HEK293 (cell line): ENCODE data around the gene PLEKHA6.

Source experiments
- CTCF ChIA-PET: fragments of 350-600 bp; formaldehyde crosslinking; extraction: SDS; loops from one replicate; lab custom pipeline; 2021; ENCODE audit warnings: antibody characterized with exemption; lab: Yijun Ruan, JAX
- POLR2A ChIA-PET: fragments of 300-600 bp; formaldehyde crosslinking; extraction: SDS; loops from one replicate; lab custom pipeline; 2020; ENCODE audit warnings: antibody characterized with exemption, inconsistent platforms; lab: Yijun Ruan, JAX
- H3K27ac ChIP-seq: fragments of 200-500 bp; sonication (Bioruptor generic); 2 replicates; pipeline ENCODE4 v1.5.1; 2014; ENCODE audit warnings: low read depth, low read length, control low read depth, inconsistent platforms; ENCODE audit errors: extremely low read depth
- H3K36me3 ChIP-seq, 2 experiments: fragments of 200-500 bp in 1 of 2; sonication (Bioruptor generic) in 1 of 2; 1 replicate in 1 of 2; 2 replicates in 1 of 2; pipeline ENCODE4 v1.5.1; 2014 to 2017; ENCODE audit warnings: inconsistent platforms in 2 of 2, low read length in 2 of 2; ENCODE audit not compliant: control insufficient read depth in 2 of 2, insufficient read depth in 1 of 2
- H3K4me1 ChIP-seq: fragments of 200-500 bp; sonication (Bioruptor generic); 2 replicates; pipeline ENCODE4 v1.5.1; 2014; ENCODE audit warnings: mild to moderate bottlenecking, low read length, inconsistent platforms; ENCODE audit not compliant: control insufficient read depth, insufficient read depth
- H3K4me3 ChIP-seq: 2 replicates; pipeline ENCODE4 v1.5.1; 2011; ENCODE audit warnings: low read depth, mild to moderate bottlenecking, control low read depth, low read length, moderate library complexity
- H3K9me3 ChIP-seq: fragments of 200-500 bp; sonication (Bioruptor generic); 2 replicates; pipeline ENCODE4 v1.5.1; 2014; ENCODE audit warnings: low read depth, low read length, inconsistent platforms; ENCODE audit not compliant: control insufficient read depth, insufficient read depth
- FEZF1 ChIP-seq: fragments of 450-650 bp; formaldehyde crosslinking; IDR thresholded peaks from 2 replicates; pipeline ENCODE4 v1.5.1; 2016; ENCODE audit warnings: missing biosample characterization, missing genetic modification characterization
- GLIS2 ChIP-seq: fragments of 450-650 bp; formaldehyde crosslinking; IDR thresholded peaks from 2 replicates; pipeline ENCODE4 v1.5.1; 2016; ENCODE audit warnings: missing biosample characterization, missing genetic modification characterization
- KLF1 ChIP-seq: fragments of 450-650 bp; formaldehyde crosslinking; IDR thresholded peaks from 2 replicates; pipeline ENCODE4 v1.5.1; 2016; ENCODE audit warnings: missing biosample characterization, missing genetic modification characterization
- KLF16 ChIP-seq: fragments of 450-650 bp; formaldehyde crosslinking; IDR thresholded peaks from 2 replicates; pipeline ENCODE4 v1.5.1; 2017; ENCODE audit warnings: missing biosample characterization, missing genetic modification characterization
- KLF8 ChIP-seq: fragments of 450-650 bp; formaldehyde crosslinking; IDR thresholded peaks from 2 replicates; pipeline ENCODE4 v1.5.1; 2016; ENCODE audit warnings: missing biosample characterization, missing genetic modification characterization
- PATZ1 ChIP-seq: fragments of 450-650 bp; formaldehyde crosslinking; IDR thresholded peaks from 2 replicates; pipeline ENCODE4 v1.5.1; 2016; ENCODE audit warnings: missing biosample characterization, missing genetic modification characterization
- PRDM1 ChIP-seq: fragments of 450-650 bp; formaldehyde crosslinking; IDR thresholded peaks from 2 replicates; pipeline ENCODE4; 2016; ENCODE audit warnings: missing biosample characterization, missing genetic modification characterization
- PRDM10 ChIP-seq: fragments of 450-650 bp; formaldehyde crosslinking; IDR thresholded peaks from 2 replicates; pipeline ENCODE4 v1.5.1; 2016; ENCODE audit warnings: missing biosample characterization, missing genetic modification characterization
- WT1 ChIP-seq: fragments of 450-650 bp; formaldehyde crosslinking; IDR thresholded peaks from 2 replicates; pipeline ENCODE4 v1.5.1; 2016; ENCODE audit warnings: missing biosample characterization, missing genetic modification characterization
- ZBTB17 ChIP-seq: fragments of 450-650 bp; formaldehyde crosslinking; IDR thresholded peaks from 2 replicates; pipeline ENCODE4 v1.5.1; 2016; ENCODE audit warnings: missing biosample characterization, missing genetic modification characterization
- ZBTB20 ChIP-seq: fragments of 450-650 bp; formaldehyde crosslinking; IDR thresholded peaks from 2 replicates; pipeline ENCODE4 v1.5.1; 2016; ENCODE audit warnings: missing biosample characterization, missing genetic modification characterization
- ZBTB26 ChIP-seq: fragments of 450-650 bp; formaldehyde crosslinking; optimal IDR thresholded peaks from 2 replicates; pipeline ENCODE3; 2016; ENCODE audit warnings: missing biosample characterization, mild to moderate bottlenecking, missing genetic modification characterization
- ZBTB7A ChIP-seq: fragments of 450-650 bp; formaldehyde crosslinking; IDR thresholded peaks from 2 replicates; pipeline ENCODE4 v1.5.1; 2016; ENCODE audit warnings: low read depth, missing biosample characterization, missing genetic modification characterization
- ZEB2 ChIP-seq: fragments of 450-650 bp; formaldehyde crosslinking; IDR thresholded peaks from 2 replicates; pipeline ENCODE4 v1.5.1; 2016; ENCODE audit warnings: missing biosample characterization, missing genetic modification characterization
- ZFP37 ChIP-seq: fragments of 450-650 bp; formaldehyde crosslinking; IDR thresholded peaks from 2 replicates; pipeline ENCODE4 v1.5.1; 2016; ENCODE audit warnings: missing biosample characterization, missing genetic modification characterization
- ZNF148 ChIP-seq: fragments of 450-650 bp; formaldehyde crosslinking; IDR thresholded peaks from 2 replicates; pipeline ENCODE4 v1.5.0; 2017; ENCODE audit warnings: missing biosample characterization, missing genetic modification characterization, borderline replicate concordance
- ZNF174 ChIP-seq: fragments of 450-650 bp; formaldehyde crosslinking; IDR thresholded peaks from 2 replicates; pipeline ENCODE4 v1.5.0; 2017; ENCODE audit warnings: missing biosample characterization, mild to moderate bottlenecking, missing genetic modification characterization
- ZNF211 ChIP-seq: fragments of 450-650 bp; formaldehyde crosslinking; IDR thresholded peaks from 2 replicates; pipeline ENCODE4 v1.5.1; 2016; ENCODE audit warnings: low read depth, missing biosample characterization, missing genetic modification characterization
- ZNF24 ChIP-seq: fragments of 450-650 bp; formaldehyde crosslinking; IDR thresholded peaks from 2 replicates; pipeline ENCODE4 v1.5.1; 2016; ENCODE audit warnings: missing biosample characterization, missing genetic modification characterization
- ZNF292 ChIP-seq: fragments of 450-650 bp; formaldehyde crosslinking; IDR thresholded peaks from 2 replicates; pipeline ENCODE4 v1.5.1; 2016; ENCODE audit warnings: low read depth, missing biosample characterization, missing genetic modification characterization, borderline replicate concordance
- ZNF335 ChIP-seq: fragments of 450-650 bp; formaldehyde crosslinking; conservative IDR thresholded peaks from 2 replicates; pipeline ENCODE4 v1.5.1; 2016; ENCODE audit warnings: missing biosample characterization, missing genetic modification characterization
- ZNF398 ChIP-seq: fragments of 450-650 bp; formaldehyde crosslinking; IDR thresholded peaks from 2 replicates; pipeline ENCODE4 v1.5.1; 2017; ENCODE audit warnings: missing biosample characterization, missing genetic modification characterization
- ZNF433 ChIP-seq: fragments of 450-650 bp; formaldehyde crosslinking; IDR thresholded peaks from 2 replicates; pipeline ENCODE4 v1.5.1; 2016; ENCODE audit warnings: missing biosample characterization, missing genetic modification characterization, low read depth
- ZNF548 ChIP-seq: fragments of 450-650 bp; formaldehyde crosslinking; IDR thresholded peaks from 2 replicates; pipeline ENCODE4 v1.5.1; 2016; ENCODE audit warnings: missing biosample characterization, missing genetic modification characterization
- ZNF660 ChIP-seq: fragments of 450-650 bp; IDR thresholded peaks from 2 replicates; pipeline ENCODE4 v1.5.1; 2018; ENCODE audit warnings: missing biosample characterization, mild to moderate bottlenecking, missing genetic modification characterization

The PLEKHA6 gene

GRCh38 chr1:204377800-204378668 is 18.3 kb upstream of the PLEKHA6 start:
- no peak overlapping the region; the same call in 1 of the 2 replicates for H3K27ac ChIP-seq
- CTCF ChIA-PET = interaction anchor here (0.7 to 3.1 kb wide), 9 partner anchors 11 to 215 kb away, joined by 3 to 23 read pairs (median 5); partner anchors contain the start of gene GOLT1A
- H3K4me3 ChIP-seq = peak overlapping the region; percentile 26
- no peaks in the 10 kb centered on the region for H3K36me3 ChIP-seq
- H3K9me3 ChIP-seq = no peaks in the 10 kb centered on the region
- POLR2A ChIA-PET = interaction anchor here (0.6 to 1.4 kb wide), 7 partner anchors 9 to 215 kb away, joined by 3 to 8 read pairs (median 4); no protein-coding TSS in a partner anchor
- no peaks in the 10 kb centered on the region for H3K4me1 ChIP-seq
- TF ChIP-seq ZBTB7A (no peak), ZBTB17 (peak; percentile 96), ZNF292 (no peak), ZNF148 (tag by site-specific recombination) (no peak), GLIS2 (tag by site-specific recombination) (peak; percentile 28; the same call in 1 of the 2 replicates), ZNF398 (tag by site-specific recombination) (0 out of 2 replicates have a peak, but pooled peaks have one; percentile 14), ZBTB20 (tag by site-specific recombination) (peak; percentile 93), ZNF335 (tag by site-specific recombination) (peak; percentile 57), PRDM1 (tag by site-specific recombination) (peak; percentile 41; the same call in 1 of the 2 replicates), PATZ1 (tag by site-specific recombination) (peak; percentile 64; the same call in 1 of the 2 replicates), ZNF174 (no peak), PRDM10 (peak; percentile 81), ZEB2 (tag by site-specific recombination) (peak; percentile 69), WT1 (tag by site-specific recombination) (peak; percentile 64), ZNF548 (no peak), FEZF1 (tag by site-specific recombination) (0 out of 2 replicates have a peak, but pooled peaks have one; percentile 10), ZNF24 (tag by site-specific recombination) (0 out of 2 replicates have a peak, but pooled peaks have one; percentile 27), ZNF660 (0 out of 2 replicates have a peak, but pooled peaks have one; percentile 11), ZFP37 (tag by site-specific recombination) (0 out of 2 replicates have a peak, but pooled peaks have one; percentile 37), ZNF433 (tag by site-specific recombination) (no peak), KLF1 (tag by site-specific recombination) (peak; percentile 34), KLF8 (0 out of 2 replicates have a peak, but pooled peaks have one; percentile 31), ZBTB26 (tag by site-specific recombination) (peak; percentile 63), ZNF211 (tag by site-specific recombination) (no peak), KLF16 (tag by site-specific recombination) (no peak; the same call in 1 of the 2 replicates)
